Endothelial cell of umbilical vein (primary cell): ENCODE data around the gene ANO7. TPM values are rescaled to one million over a fixed set of nuclear protein-coding genes. Genes with fewer than 3 reads are reported as not detected.

Source experiments
- BruUV-seq: library from RNA; stranded (reverse); fragments of 400-500 nt; replicated peaks from 2 replicates; lab custom pipeline; 2021; lab: Mats Ljungman, UMichigan
- CTCF ChIA-PET: fragments of 300-600, 350-600 bp; sonication (Branson Sonifier 250); formaldehyde crosslinking; loops from one replicate; lab custom pipeline; 2021; ENCODE audit warnings: antibody characterized with exemption, inconsistent platforms; lab: Charles Lee
- POLR2A ChIA-PET: fragments of 300-600, 350-600 bp; sonication (Branson Sonifier 250); formaldehyde crosslinking; loops from one replicate; lab custom pipeline; 2021; ENCODE audit warnings: antibody characterized with exemption, inconsistent platforms; lab: Charles Lee
- DNase-seq: peaks from one replicate; pipeline ENCODE4 v3.0.0-alpha.2; 2011; ENCODE audit warnings: low read depth, low spot score
- FAIRE-seq: peaks from 2 replicates; lab custom pipeline; 2011; peaks lifted over from hg19 to GRCh38; lab: Jason Lieb, UNC
- H2AFZ ChIP-seq: 2 replicates; pipeline ENCODE4 v1.6.0; 2012; ENCODE audit warnings: low read depth, low read length, control low read depth, inconsistent platforms
- H3K27ac ChIP-seq: 2 replicates; pipeline ENCODE4 v1.5.1; 2011; ENCODE audit warnings: low read depth, mild to moderate bottlenecking, control low read depth, low read length, moderate library complexity; ENCODE audit not compliant: insufficient read depth
- H3K27me3 ChIP-seq, 2 experiments: 2 replicates each; pipeline versions ENCODE4 v1.6.0 to v1.6.1; 2011; ENCODE audit warnings: low read length in 2 of 2, mixed read lengths in 1 of 2; ENCODE audit not compliant: control insufficient read depth in 2 of 2, insufficient read depth in 2 of 2
- H3K36me3 ChIP-seq, 2 experiments: 2 replicates in 1 of 2; 3 replicates in 1 of 2; pipeline ENCODE4 v1.5.1; 2011; ENCODE audit warnings: low read length in 2 of 2, mild to moderate bottlenecking in 1 of 2, moderate library complexity in 1 of 2; ENCODE audit not compliant: control insufficient read depth in 2 of 2, insufficient read depth in 2 of 2; ENCODE audit errors: extremely low read depth in 1 of 2
- H3K4me1 ChIP-seq: 3 replicates; pipeline ENCODE4 v1.5.1; 2011; ENCODE audit warnings: mild to moderate bottlenecking, low read length; ENCODE audit not compliant: control insufficient read depth, insufficient read depth; ENCODE audit errors: extremely low read depth
- H3K4me2 ChIP-seq: 2 replicates; pipeline ENCODE4 v1.6.1; 2011; ENCODE audit warnings: low read length, control low read depth, mixed read lengths; ENCODE audit not compliant: insufficient read depth
- H3K4me3 ChIP-seq, 3 experiments: fragments of 200-600 bp in 1 of 3; sonication (generic), shearing (Covaris generic) in 1 of 3; replicated peaks in 1 of 3; 2 replicates each; pipeline ENCODE4 v1.5.1; 2011 to 2016; ENCODE audit warnings: control low read depth in 3 of 3, low read length in 3 of 3, mild to moderate bottlenecking in 2 of 3, inconsistent platforms in 1 of 3, low read depth in 1 of 3, moderate library complexity in 1 of 3; ENCODE audit not compliant: insufficient read depth in 1 of 3
- H3K79me2 ChIP-seq: 2 replicates; pipeline ENCODE4 v1.6.0; 2012; ENCODE audit warnings: low read length, inconsistent platforms; ENCODE audit not compliant: control insufficient read depth, insufficient read depth
- H3K9ac ChIP-seq: replicated peaks from 2 replicates; pipeline ENCODE3; 2011; ENCODE audit warnings: low read length, control low read depth; ENCODE audit not compliant: insufficient read depth; ENCODE audit errors: extremely low read depth
- H3K9me1 ChIP-seq: replicated peaks from 3 replicates; pipeline ENCODE4 v1.6.0; 2011; ENCODE audit warnings: mild to moderate bottlenecking, low read length; ENCODE audit not compliant: control insufficient read depth, insufficient read depth; ENCODE audit errors: extremely low read depth
- H3K9me3 ChIP-seq: replicated peaks from 2 replicates; pipeline ENCODE4 v1.5.1; 2012; ENCODE audit warnings: low read length, inconsistent platforms; ENCODE audit not compliant: control insufficient read depth, insufficient read depth
- H4K20me1 ChIP-seq: replicated peaks from 2 replicates; pipeline ENCODE3; 2011; ENCODE audit warnings: mild to moderate bottlenecking, low read length; ENCODE audit not compliant: control insufficient read depth, insufficient read depth; ENCODE audit errors: extremely low read depth
- CTCF ChIP-seq, 2 donors: IDR thresholded peaks; 1 replicate in 1 of 2; 2 replicates in 1 of 2; pipeline ENCODE4 v1.5.1; 2011; ENCODE audit warnings: low read length in 2 of 2, mild to moderate bottlenecking in 2 of 2, moderate library complexity in 2 of 2, control low read depth in 1 of 2, inconsistent platforms in 1 of 2, low read depth in 1 of 2; ENCODE audit not compliant: insufficient read depth in 1 of 2; ENCODE audit errors: extremely low read depth in 1 of 2
- EZH2 ChIP-seq: IDR thresholded peaks from 2 replicates; pipeline ENCODE4 v1.6.1; 2012; ENCODE audit warnings: borderline replicate concordance, low read depth, mild to moderate bottlenecking, moderate library complexity, low read length, inconsistent platforms; ENCODE audit not compliant: severe bottlenecking
- FOS ChIP-seq: IDR thresholded peaks from 2 replicates; pipeline ENCODE4 v1.6.1; 2011; ENCODE audit warnings: mild to moderate bottlenecking, low read length, moderate library complexity, borderline replicate concordance; ENCODE audit not compliant: insufficient read depth
- GATA2 ChIP-seq: IDR thresholded peaks from 2 replicates; pipeline ENCODE4 v1.7.0; 2011; ENCODE audit warnings: low read depth, mild to moderate bottlenecking, moderate library complexity, mixed read lengths, low read length; ENCODE audit not compliant: insufficient read length, insufficient read depth
- JUN ChIP-seq: IDR thresholded peaks from 2 replicates; pipeline ENCODE4 v1.6.1; 2011; ENCODE audit warnings: borderline replicate concordance, low read depth; ENCODE audit not compliant: insufficient read length, insufficient read depth
- MAX ChIP-seq: IDR thresholded peaks from 2 replicates; pipeline ENCODE4 v1.6.1; 2011; ENCODE audit not compliant: insufficient read depth, insufficient read length
- MYC ChIP-seq: IDR thresholded peaks from one replicate; pipeline ENCODE4 v1.6.1; 2011; ENCODE audit warnings: mild to moderate bottlenecking, low read depth, low read length
- POLR2A ChIP-seq: IDR thresholded peaks from 2 replicates; pipeline ENCODE4 v1.6.1; 2012; ENCODE audit warnings: low read depth, mild to moderate bottlenecking, control low read depth, low read length
- POLR2AphosphoS5 ChIP-seq: IDR thresholded peaks from 2 replicates; pipeline ENCODE4 v1.6.1; 2012; ENCODE audit warnings: low read depth, mild to moderate bottlenecking, control low read depth, low read length, moderate library complexity; ENCODE audit not compliant: insufficient read depth
- dilution Hi-C: fragments of 300-500 bp; cut with MboI; formaldehyde crosslinking; loops from one replicate; pipeline ENCODE4 v1.15.0; 2019; ENCODE audit warnings: low sequenced_read_pairs; ENCODE audit not compliant: extremely low pct_ligation_motif_present
- intact Hi-C: fragments of 100-400 bp; cut with micrococcal nuclease; formaldehyde crosslinking; loops from one replicate; pipeline ENCODE4 v1.10.0; 2022
- polyA plus RNA-seq, 4 experiments: library from polyadenylated mRNA; depleted of rRNA in 3 of 4; stranded (reverse) in 3 of 4; unstranded in 1 of 4; fragments of >200 nt; gene quantifications; 2 replicates each; pipeline versions ENCODE4 v1.2.1 to v1.2.3, GENCODE V29; 2011 to 2012; ENCODE audit warnings: missing spikeins in 1 of 4
- total RNA-seq: library from RNA; stranded (reverse); gene quantifications from 2 replicates; pipeline ENCODE4 v1.2.3, GENCODE V29; 2021

ANO7 gene
- total and polyA plus RNA-seq, 2 donors (not counting 3 experiments of a cell fraction or from before 2014, with no cell fraction given): 0.81 to 2.5 TPM

GRCh38 chr2:241177526-241178334, 10.7 kb upstream of the ANO7 start:
- ChIA-PET POLR2A (no interaction called here), CTCF (no interaction called here)
- intact Hi-C loops: no loop called here
- no peak overlapping the region for H3K4me2 ChIP-seq
- H3K4me3 ChIP-seq: no peak overlapping the region
- no peaks in the 10 kb centered on the region for H3K27me3 ChIP-seq
- FAIRE-seq: no peak
- no peaks in the 10 kb centered on the region for H3K9me3 ChIP-seq
- H2AFZ ChIP-seq: no peak overlapping the region
- H3K79me2 ChIP-seq: no peaks in the 10 kb centered on the region
- dilution Hi-C loops: no loop called here
- no TSS peak for BruUV-seq
- no peak overlapping the region for H3K9ac ChIP-seq
- no peak for TF ChIP-seq POLR2AphosphoS5
- TF ChIP-seq CTCF (IDR thresholded peaks at IDR 0.05; ENCODE audit: extremely low read depth in 1 of 2, insufficient read depth in 1 of 2, low read depth in 1 of 2, low read length in 2 of 2): no peak
- no peak for TF ChIP-seq MAX
- TF ChIP-seq JUN: no peak
- no peak for TF ChIP-seq GATA2
- no peak for TF ChIP-seq EZH2
- TF ChIP-seq FOS: no peak
- no peak for TF ChIP-seq MYC
- TF ChIP-seq POLR2A: no peak
- H3K36me3 ChIP-seq: peaks cover 4% of the 10 kb centered on the region in 2 experiments
- no peaks in the 10 kb centered on the region for H3K4me1 ChIP-seq
- DNase-seq: no peak
- no peaks in the 10 kb centered on the region for H3K9me1 ChIP-seq
- H4K20me1 ChIP-seq: no peaks in the 10 kb centered on the region
- no peak overlapping the region for H3K27ac ChIP-seq
